SHP77 treated with DMSO at 0.1 percent for 48 hours (cell line): ENCODE data around the gene CDK17.
"Not testable (repeated sequence)": the region's sequence is repeated elsewhere in the genome, so short reads cannot be mapped to it uniquely, and the experiment has no call there.

ENCODE experiments used
- DNase-seq: peaks from one replicate; lab custom pipeline; 2025; lab: John Stamatoyannopoulos, UW

Gene CDK17

GRCh38 chr12:96387981-96388380 is 12.3 kb downstream of the CDK17 start:
- DNase-seq, result no peak

- DNase-seq, result no peak
Measured at GRCh38 chr12:96386794-96387193, 13.4 kb downstream of the CDK17 start.

GRCh38 chr12:96383991-96384390 is 16.2 kb downstream of the CDK17 start:
- no peak for DNase-seq

GRCh38 chr12:96383371-96383770 is 16.9 kb downstream of the CDK17 start:
- DNase-seq, result no peak

- DNase-seq, result not testable (repeated sequence)
Measured at GRCh38 chr12:96379743-96380142, 20.5 kb downstream of the CDK17 start.

- no peak for DNase-seq
Measured at GRCh38 chr12:96378319-96378718, 21.9 kb downstream of the CDK17 start.

GRCh38 chr12:96376865-96377264 is 23.4 kb downstream of the CDK17 start:
- DNase-seq, result no peak

- DNase-seq, result no peak
Measured at GRCh38 chr12:96375841-96376604, 24.2 kb downstream of the CDK17 start.

- DNase-seq, result no peak
Measured at GRCh38 chr12:96375170-96375569, 25.1 kb downstream of the CDK17 start.

GRCh38 chr12:96371790-96372699 is 28.2 kb downstream of the CDK17 start:
- no peak for DNase-seq

- DNase-seq, result no peak
Measured at GRCh38 chr12:96371138-96371789, 29.0 kb downstream of the CDK17 start.

- no peak for DNase-seq
Measured at GRCh38 chr12:96368687-96369086, 31.6 kb downstream of the CDK17 start.

- no peak for DNase-seq
Measured at GRCh38 chr12:96368233-96368632, 32.0 kb downstream of the CDK17 start.

- DNase-seq, result no peak
Measured at GRCh38 chr12:96366381-96366654, 33.9 kb downstream of the CDK17 start.

- DNase-seq, result no peak
Measured at GRCh38 chr12:96365604-96366380, 34.4 kb downstream of the CDK17 start.

- DNase-seq, result no peak
Measured at GRCh38 chr12:96364092-96364700, 36.0 kb downstream of the CDK17 start.

- DNase-seq, result no peak
Measured at GRCh38 chr12:96361074-96361473, 39.2 kb downstream of the CDK17 start.

GRCh38 chr12:96360550-96360949 is 39.7 kb downstream of the CDK17 start:
- no peak for DNase-seq

- DNase-seq, result no peak
Measured at GRCh38 chr12:96359328-96359727, 40.9 kb downstream of the CDK17 start.

GRCh38 chr12:96356831-96357230 is 43.4 kb downstream of the CDK17 start:
- DNase-seq, result no peak

- no peak for DNase-seq
Measured at GRCh38 chr12:96354844-96355534, 45.2 kb downstream of the CDK17 start.
